IMR-90 (cell line): ENCODE results near the gene DDX10. TPM values are rescaled to one million over a fixed set of nuclear protein-coding genes. Genes with fewer than 3 reads are reported as not detected.

Experiments used
- ATAC-seq: fragments of 200-7000 bp; cut with Tn5 transposase; 2 replicates; pipeline ENCODE4 v1.9.1; 2020; ENCODE audit warnings: low read depth, mild to moderate bottlenecking, moderate library complexity
- BruUV-seq: library from RNA; stranded (reverse); fragments of 400-500 nt; replicated peaks from 2 replicates; lab custom pipeline; 2021; lab: Mats Ljungman, UMichigan
- CTCF ChIA-PET: fragments of 300-600 bp; formaldehyde crosslinking; extraction: SDS; loops from one replicate; lab custom pipeline; 2021; ENCODE audit warnings: antibody characterized with exemption; lab: Yijun Ruan, JAX
- POLR2A ChIA-PET: fragments of 300-600 bp; sonication (Branson Sonifier 250); formaldehyde crosslinking; loops from one replicate; lab custom pipeline; 2022; ENCODE audit warnings: antibody characterized with exemption; ENCODE audit not compliant: unreplicated experiment; lab: Charles Lee
- DNase-seq: peaks from one replicate; pipeline ENCODE4 v3.0.0; 2013
- H2AFZ ChIP-seq: replicated peaks from 2 replicates; pipeline ENCODE3; 2013; ENCODE audit warnings: low read length, mild to moderate bottlenecking; ENCODE audit not compliant: poor library complexity
- H2AK5ac ChIP-seq: 2 replicates; pipeline ENCODE4 v1.6.1; 2013; ENCODE audit warnings: low read depth, low read length, inconsistent platforms
- H2AK9ac ChIP-seq: replicated peaks from 2 replicates; pipeline ENCODE3; 2013; ENCODE audit warnings: mild to moderate bottlenecking, low read depth, low read length, moderate library complexity; ENCODE audit not compliant: poor library complexity
- H2BK120ac ChIP-seq: 2 replicates; pipeline ENCODE4 v1.6.1; 2013; ENCODE audit warnings: low read depth, low read length, inconsistent platforms
- H2BK15ac ChIP-seq: 3 replicates; pipeline ENCODE4 v1.6.1; 2013; ENCODE audit warnings: low read depth, low read length, inconsistent platforms
- H2BK20ac ChIP-seq: 2 replicates; pipeline ENCODE4 v1.6.1; 2013; ENCODE audit warnings: low read depth, mild to moderate bottlenecking, inconsistent platforms, low read length, moderate library complexity
- H2BK5ac ChIP-seq: 2 replicates; pipeline ENCODE4 v1.6.1; 2013; ENCODE audit warnings: mild to moderate bottlenecking, low read depth, low read length, inconsistent platforms; ENCODE audit not compliant: poor library complexity, severe bottlenecking
- H3K14ac ChIP-seq: replicated peaks from 2 replicates; pipeline ENCODE4 v1.6.1; 2013; ENCODE audit warnings: low read depth, low read length, inconsistent platforms
- H3K18ac ChIP-seq: 2 replicates; pipeline ENCODE4 v1.6.1; 2013; ENCODE audit warnings: low read depth, low read length, control low read depth
- H3K23ac ChIP-seq: 2 replicates; pipeline ENCODE4 v1.6.1; 2013; ENCODE audit warnings: low read depth, low read length, inconsistent platforms
- H3K27ac ChIP-seq: 2 replicates; pipeline ENCODE4 v1.5.1; 2013; ENCODE audit warnings: mild to moderate bottlenecking, control low read depth, low read length; ENCODE audit not compliant: insufficient read depth
- H3K27me3 ChIP-seq: 2 replicates; pipeline ENCODE4 v1.6.1; 2013; ENCODE audit warnings: low read length; ENCODE audit not compliant: control insufficient read depth, insufficient read depth
- H3K36me3 ChIP-seq: 2 replicates; pipeline ENCODE4 v1.6.1; 2013; ENCODE audit warnings: low read length, mixed read lengths; ENCODE audit not compliant: control insufficient read depth, insufficient read depth
- H3K4ac ChIP-seq: 2 replicates; pipeline ENCODE4 v1.6.1; 2013; ENCODE audit warnings: low read depth, low read length, inconsistent platforms
- H3K4me1 ChIP-seq: 2 replicates; pipeline ENCODE4 v1.6.1; 2013; ENCODE audit warnings: low read length, mixed read lengths; ENCODE audit not compliant: control insufficient read depth, insufficient read depth
- H3K4me2 ChIP-seq: 2 replicates; pipeline ENCODE4 v1.6.1; 2013; ENCODE audit warnings: low read depth, mild to moderate bottlenecking, control low read depth, low read length, moderate library complexity
- H3K4me3 ChIP-seq: 2 replicates; pipeline ENCODE4 v1.5.1; 2013; ENCODE audit warnings: low read depth, mild to moderate bottlenecking, control low read depth, low read length, moderate library complexity; ENCODE audit not compliant: insufficient read depth
- H3K56ac ChIP-seq: 2 replicates; pipeline ENCODE4 v1.6.1; 2013; ENCODE audit warnings: low read length, inconsistent platforms; ENCODE audit not compliant: insufficient read depth; ENCODE audit errors: extremely low read depth
- H3K79me1 ChIP-seq, 2 experiments: 2 replicates each; pipeline ENCODE4 v1.6.1; 2013; ENCODE audit warnings: low read length in 2 of 2, inconsistent platforms in 1 of 2, low read depth in 1 of 2
- H3K9ac ChIP-seq: 2 replicates; pipeline ENCODE4 v1.6.1; 2013; ENCODE audit warnings: low read depth, low read length, control low read depth
- H3K9me1 ChIP-seq: 2 replicates; pipeline ENCODE4 v1.6.1; 2013; ENCODE audit warnings: low read length, inconsistent platforms; ENCODE audit not compliant: insufficient read depth
- H3K9me3 ChIP-seq: 2 replicates; pipeline ENCODE4 v1.6.1; 2013; ENCODE audit warnings: low read length; ENCODE audit not compliant: control insufficient read depth, insufficient read depth
- H4K20me1 ChIP-seq: 2 replicates; pipeline ENCODE4 v1.6.1; 2013; ENCODE audit warnings: low read length, inconsistent platforms; ENCODE audit not compliant: insufficient read depth
- H4K5ac ChIP-seq: 2 replicates; pipeline ENCODE4 v1.6.1; 2013; ENCODE audit warnings: mild to moderate bottlenecking, low read depth, low read length, control low read depth
- H4K8ac ChIP-seq, 2 experiments: 2 replicates each; pipeline ENCODE4 v1.6.1; 2013; ENCODE audit warnings: low read depth in 2 of 2, low read length in 2 of 2, control low read depth in 1 of 2, inconsistent platforms in 1 of 2
- H4K91ac ChIP-seq: 2 replicates; pipeline ENCODE4 v1.6.1; 2013; ENCODE audit warnings: low read depth, low read length, inconsistent platforms; ENCODE audit not compliant: insufficient read depth
- CEBPB ChIP-seq: IDR thresholded peaks from 2 replicates; pipeline ENCODE4 v1.6.1; 2012; ENCODE audit warnings: low read depth, low read length, improper control_type of control experiment
- MAZ ChIP-seq: IDR thresholded peaks from 2 replicates; pipeline ENCODE4 v1.6.1; 2012; ENCODE audit warnings: low read depth, mild to moderate bottlenecking, low read length, improper control_type of control experiment, moderate library complexity, borderline replicate concordance
- MXI1 ChIP-seq: IDR thresholded peaks from 2 replicates; pipeline ENCODE4 v1.6.1; 2012; ENCODE audit warnings: low read depth, mild to moderate bottlenecking, low read length, moderate library complexity, borderline replicate concordance
- dilution Hi-C: fragments of 300-500 bp; cut with HindIII; formaldehyde crosslinking; loops from one replicate; pipeline ENCODE4 v1.14.3; 2018; ENCODE audit warnings: low sequenced_read_pairs; ENCODE audit not compliant: unreplicated experiment
- in situ Hi-C: fragments of 300-500 bp; cut with MboI; formaldehyde crosslinking; loops from 3 replicates; pipeline ENCODE4 v1.14.3; 2019; ENCODE audit warnings: low sequenced_read_pairs, inconsistent platforms, mixed read lengths
- intact Hi-C: fragments of 100-400 bp; cut with micrococcal nuclease; formaldehyde crosslinking; loops from 2 replicates; pipeline ENCODE4 v1.10.0; 2022
- polyA plus RNA-seq, 3 experiments: library from polyadenylated mRNA; depleted of rRNA; stranded (reverse); fragments of >200 nt; gene quantifications; 2 replicates each; pipeline ENCODE4 v1.2.3, GENCODE V29; 2012; ENCODE audit warnings: low replicate concordance in 1 of 3
- total RNA-seq: library from RNA; depleted of rRNA; stranded (reverse); fragments of >200 nt; gene quantifications from 2 replicates; pipeline ENCODE4 v1.2.3, GENCODE V29; 2012

The DDX10 gene
- total and polyA plus RNA-seq, 2 of the 4 experiments (the other 2 are of a cell fraction): 20.0 to 31.9 TPM

GRCh38 chr11:108914981-108915380 lies 250.1 kb downstream of the DDX10 start:
- Histone ChIP-seq H3K4me1 (peaks cover 16% of the 10 kb centered on the region), H2BK120ac (no peak overlapping the region), H4K5ac (no peak overlapping the region), H3K36me3 (no peaks in the 10 kb centered on the region), H2BK20ac (no peak overlapping the region), H2AFZ (no peak overlapping the region), H3K9me3 (no peaks in the 10 kb centered on the region), H2BK15ac (no peak overlapping the region), H3K4me2 (no peak overlapping the region; the same call in 1 of the 2 replicates), H2AK5ac (no peak overlapping the region), H3K23ac (no peak overlapping the region), H3K18ac (no peak overlapping the region; the same call in 1 of the 2 replicates), H3K9ac (no peak overlapping the region), H3K4me3 (no peak overlapping the region), H2AK9ac (no peak overlapping the region), H3K56ac (no peak overlapping the region), H4K8ac (no peak overlapping the region), H3K27me3 (no peaks in the 10 kb centered on the region), H4K20me1 (no peaks in the 10 kb centered on the region), H2BK5ac (peak overlapping the region; percentile 28), H3K79me1 (peaks cover 6 to 18% of the 10 kb centered on the region in 2 experiments; a peak in 3 of 4 replicates), H3K9me1 (peaks cover 5% of the 10 kb centered on the region; the same call in 1 of the 2 replicates), H3K4ac (no peak overlapping the region), H3K14ac (no peak overlapping the region), H4K91ac (no peak overlapping the region), H3K27ac (no peak overlapping the region)
- no TSS peak for BruUV-seq
- ChIA-PET CTCF (interaction anchor here (0.6 to 1.2 kb wide), 5 partner anchors 29 to 634 kb away, joined by 3 to 5 read pairs (median 3); no protein-coding TSS in a partner anchor), POLR2A (interaction anchor here (0.6 kb wide), 1 partner anchor 652 kb away, joined by 3 read pairs; no protein-coding TSS in a partner anchor)
- intact Hi-C loops: no loop called here
- dilution Hi-C loops: no loop called here
- in situ Hi-C loops: no loop called here
- TF ChIP-seq MXI1: no peak
- TF ChIP-seq MAZ: no peak
- peak; percentile 78 for TF ChIP-seq CEBPB
- peak; percentile 71 for DNase-seq
- ATAC-seq: peak; percentile 54
